H1 (cell line): ENCODE results near the gene YIPF3. TPM values are rescaled to one million over a fixed set of nuclear protein-coding genes. Genes with fewer than 3 reads are reported as not detected.

ENCODE experiments used
- CHD1 ChIP-seq: IDR thresholded peaks from 2 replicates; pipeline ENCODE4 v1.6.1; 2012; ENCODE audit warnings: low read depth, low read length, improper control_type of control experiment
- EP300 ChIP-seq, 2 experiments: IDR thresholded peaks; 1 replicate in 1 of 2; 2 replicates in 1 of 2; pipeline ENCODE4 v1.6.1; 2011 to 2012; ENCODE audit warnings: low read depth in 2 of 2, low read length in 2 of 2, mild to moderate bottlenecking in 2 of 2, borderline replicate concordance in 1 of 2, inconsistent platforms in 1 of 2, moderate library complexity in 1 of 2
- PHF8 ChIP-seq: fragments of 200-600 bp; sonication (generic); conservative IDR thresholded peaks from 2 replicates; pipeline ENCODE4 v1.7.1; 2012; ENCODE audit warnings: low read depth, mild to moderate bottlenecking, inconsistent platforms, low read length, moderate library complexity
- POLR2A ChIP-seq, 2 experiments: IDR thresholded peaks; 1 replicate in 1 of 2; 2 replicates in 1 of 2; pipeline ENCODE4 v1.6.1; 2011; ENCODE audit warnings: low read depth in 2 of 2, low read length in 2 of 2, mild to moderate bottlenecking in 2 of 2; ENCODE audit errors: control extremely low read depth in 1 of 2
- polyA plus RNA-seq, 7 experiments: library from polyadenylated mRNA; depleted of rRNA in 3 of 7; stranded (reverse) in 5 of 7; unstranded in 2 of 7; fragments of >200 nt in 5 of 7; fragments of 200-250 nt in 2 of 7; gene quantifications; 1 replicate in 5 of 7; 2 replicates in 1 of 7; 4 replicates in 1 of 7; pipeline versions ENCODE4 v1.2.1 to v1.2.3, GENCODE V29; 2011 to 2013; ENCODE audit warnings: missing spikeins in 2 of 7, mixed read lengths in 2 of 7
- total RNA-seq: library from RNA; stranded (reverse); fragmentation: NEBNext Ultra II Directional; extraction: Animal tissue kit (Norgen Biotek cat#: 25700); gene quantifications from 2 replicates; pipeline ENCODE4 v1.2.1, GENCODE V29; 2021
- TF ChIP-seq, protein P1 (sequence below): IDR thresholded peaks from 2 replicates; pipeline ENCODE4 v1.6.1; 2011; ENCODE audit warnings: low read length, improper control_type of control experiment

YIPF3 gene
- total and polyA plus RNA-seq, 2 of the 8 experiments (the other 6 are each of a cell fraction or from before 2014, with no cell fraction given), result 77.2 to 225 TPM

DNA sequence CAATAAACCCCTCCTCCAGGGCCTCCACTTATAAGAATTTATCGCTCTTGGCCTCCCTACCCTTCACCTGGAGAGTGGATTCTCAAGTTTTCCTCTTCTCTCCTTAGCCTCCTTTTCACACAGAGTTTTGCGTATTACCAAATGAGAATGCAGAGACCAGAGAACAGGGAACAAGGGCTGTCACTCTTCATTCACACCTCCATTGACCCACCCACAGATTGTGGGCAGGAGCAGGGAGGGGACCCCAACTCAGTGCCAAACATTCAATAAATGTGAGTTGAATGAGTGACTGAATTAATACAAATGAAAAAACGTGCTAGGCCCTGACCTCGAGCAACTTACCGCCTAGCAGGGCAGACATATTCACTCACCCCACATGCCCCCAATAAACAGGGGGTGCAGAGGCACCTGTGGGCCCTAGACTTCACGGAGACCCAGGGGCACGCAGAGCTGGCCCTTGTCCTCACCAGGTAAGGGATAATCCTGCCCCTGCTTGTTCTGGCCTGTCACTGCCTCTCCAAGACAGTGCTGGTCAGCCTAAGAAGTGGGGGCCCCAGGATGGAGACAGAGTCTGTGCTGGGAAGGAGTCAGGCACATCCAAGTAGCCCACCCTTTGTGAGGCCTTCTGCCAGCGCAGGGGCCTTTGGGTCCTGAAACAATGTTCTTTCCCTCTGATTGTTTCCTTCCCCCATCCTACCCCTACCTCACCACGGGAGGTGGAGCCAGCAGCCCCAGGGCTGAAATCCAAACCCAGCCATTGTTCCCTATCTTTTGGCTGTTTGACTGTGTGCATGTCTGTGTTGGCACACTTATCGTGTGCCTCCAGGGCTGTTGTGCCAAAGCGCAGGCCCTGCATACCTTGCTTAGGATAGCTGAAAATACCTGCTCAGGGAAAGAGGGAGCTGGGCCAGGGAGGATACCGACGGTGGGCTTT is 47.7 kb downstream of the YIPF3 start (continued):
- TF ChIP-seq PHF8, result no peak
- no peak for TF ChIP-seq CHD1
- TF ChIP-seq EP300 (IDR thresholded peaks at IDR 0.05; ENCODE audit: borderline replicate concordance in 1 of 2, low read depth in 2 of 2, low read length in 2 of 2), result no peak
- no peak for TF ChIP-seq POLR2A (IDR thresholded peaks at IDR 0.05; ENCODE audit: control extremely low read depth in 1 of 2, low read depth in 2 of 2, low read length in 2 of 2)
- TF ChIP-seq, protein P1, sequence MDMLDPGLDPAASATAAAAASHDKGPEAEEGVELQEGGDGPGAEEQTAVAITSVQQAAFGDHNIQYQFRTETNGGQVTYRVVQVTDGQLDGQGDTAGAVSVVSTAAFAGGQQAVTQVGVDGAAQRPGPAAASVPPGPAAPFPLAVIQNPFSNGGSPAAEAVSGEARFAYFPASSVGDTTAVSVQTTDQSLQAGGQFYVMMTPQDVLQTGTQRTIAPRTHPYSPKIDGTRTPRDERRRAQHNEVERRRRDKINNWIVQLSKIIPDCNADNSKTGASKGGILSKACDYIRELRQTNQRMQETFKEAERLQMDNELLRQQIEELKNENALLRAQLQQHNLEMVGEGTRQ, result no peak
